ENCODE measurements around the gene CCDC14. TPM values are rescaled to one million over a fixed set of nuclear protein-coding genes. Genes with fewer than 3 reads are reported as not detected.
"Not testable (repeated sequence)": the region's sequence is repeated elsewhere in the genome, so short reads cannot be mapped to it uniquely, and the experiment has no call there.

CCDC14 gene
- total RNA-seq, 4 donors from 2014 or later, result 12.3 to 98.4 (median 63.0) TPM

GRCh38 chr3:123980539-123980938, 19.5 kb upstream of the CCDC14 start:
- Histone ChIP-seq H3K9me3 (no peaks in the 10 kb centered on the region), H3K27ac (no peak overlapping the region), H3K4me1 (no peaks in the 10 kb centered on the region), H3K36me3 (no peaks in the 10 kb centered on the region), H3K27me3 (no peaks in the 10 kb centered on the region), H3K4me3 (peak overlapping the region in 1 of 2 donors; percentile 16)
- intact Hi-C loops (cut with DNase I; ENCODE audit: low total_unique reads), result no loop called here
- no peak for TF ChIP-seq POLR2A (IDR thresholded peaks at IDR 0.05)
- TF ChIP-seq CTCF (IDR thresholded peaks at IDR 0.05), result no peak
- no peak for DNase-seq

- H3K36me3 ChIP-seq; H3K4me1 ChIP-seq; intact Hi-C loops (cut with DNase I; ENCODE audit: low total_unique reads); H3K27me3 ChIP-seq; H3K9me3 ChIP-seq: not testable (repeated sequence)
- peak; percentile 36 to 46 for DNase-seq
- TF ChIP-seq CTCF (IDR thresholded peaks at IDR 0.05), result peak; percentile 61 to 74 (median 64)
- Histone ChIP-seq H3K4me3 (peak overlapping the region; percentile 16 to 22), H3K27ac (peak overlapping the region in 1 of 2 donors; percentile 38)
Measured at GRCh38 chr3:123979525-123980501, 18.8 kb upstream of the CCDC14 start.

- H3K9me3 ChIP-seq; H3K36me3 ChIP-seq; H3K27me3 ChIP-seq; H3K4me1 ChIP-seq; H3K4me3 ChIP-seq; intact Hi-C loops (cut with DNase I; ENCODE audit: low total_unique reads); DNase-seq; H3K27ac ChIP-seq: not testable (repeated sequence)
Measured at GRCh38 chr3:123976904-123977303, 15.9 kb upstream of the CCDC14 start.

GRCh38 chr3:123976181-123976898, 15.3 kb upstream of the CCDC14 start:
- H3K27ac ChIP-seq; DNase-seq; H3K27me3 ChIP-seq; intact Hi-C loops (cut with DNase I; ENCODE audit: low total_unique reads); H3K4me1 ChIP-seq; H3K9me3 ChIP-seq; H3K36me3 ChIP-seq; H3K4me3 ChIP-seq: not testable (repeated sequence)

- H3K4me1 ChIP-seq; DNase-seq; H3K27ac ChIP-seq; H3K36me3 ChIP-seq; intact Hi-C loops (cut with DNase I; ENCODE audit: low total_unique reads); H3K9me3 ChIP-seq; H3K27me3 ChIP-seq; H3K4me3 ChIP-seq: not testable (repeated sequence)
Measured at GRCh38 chr3:123975030-123975429, 14.0 kb upstream of the CCDC14 start.

GRCh38 chr3:123971406-123971805, 10.4 kb upstream of the CCDC14 start:
- Histone ChIP-seq H3K36me3 (no peaks in the 10 kb centered on the region), H3K27ac (no peak overlapping the region), H3K27me3 (no peaks in the 10 kb centered on the region), H3K4me1 (no peaks in the 10 kb centered on the region), H3K9me3 (no peaks in the 10 kb centered on the region), H3K4me3 (no peak overlapping the region)
- no peak for DNase-seq
- TF ChIP-seq CTCF (IDR thresholded peaks at IDR 0.05) (no peak), POLR2A (IDR thresholded peaks at IDR 0.05) (no peak)
- intact Hi-C loops (cut with DNase I; ENCODE audit: low total_unique reads), result no loop called here

GRCh38 chr3:123967260-123967659, 6.2 kb upstream of the CCDC14 start:
- H3K9me3 ChIP-seq; H3K36me3 ChIP-seq; H3K27ac ChIP-seq; intact Hi-C loops (cut with DNase I; ENCODE audit: low total_unique reads); DNase-seq; H3K4me3 ChIP-seq; H3K27me3 ChIP-seq; H3K4me1 ChIP-seq: not testable (repeated sequence)

GRCh38 chr3:123966799-123967198, 5.8 kb upstream of the CCDC14 start:
- H3K27ac ChIP-seq; intact Hi-C loops (cut with DNase I; ENCODE audit: low total_unique reads): not testable (repeated sequence)

GRCh38 chr3:123964793-123965192, 3.8 kb upstream of the CCDC14 start:
- intact Hi-C loops (cut with DNase I; ENCODE audit: low total_unique reads); H3K36me3 ChIP-seq; H3K4me3 ChIP-seq; DNase-seq; H3K27me3 ChIP-seq; H3K4me1 ChIP-seq; H3K27ac ChIP-seq; H3K9me3 ChIP-seq: not testable (repeated sequence)

More at GRCh38 chr3:123966799-123967198, 5.8 kb upstream of the CCDC14 start:
- not testable (repeated sequence) for DNase-seq, H3K4me1 ChIP-seq, H3K36me3 ChIP-seq, H3K4me3 ChIP-seq, H3K9me3 ChIP-seq, H3K27me3 ChIP-seq
